HG02970 (cell line): Measurements from ENCODE around the gene DLGAP3.
"Not testable (repeated sequence)": the region's sequence is repeated elsewhere in the genome, so short reads cannot be mapped to it uniquely, and the experiment has no call there.

ENCODE experiments used
- ATAC-seq: cut with Tn5 transposase; IDR thresholded peaks from one replicate; pipeline ENCODE4 v1.9.1; 2021; ENCODE audit warnings: mild to moderate bottlenecking, moderate library complexity, moderate number of reproducible peaks; ENCODE audit not compliant: unreplicated experiment, low FRiP score

DLGAP3 gene

DNA sequence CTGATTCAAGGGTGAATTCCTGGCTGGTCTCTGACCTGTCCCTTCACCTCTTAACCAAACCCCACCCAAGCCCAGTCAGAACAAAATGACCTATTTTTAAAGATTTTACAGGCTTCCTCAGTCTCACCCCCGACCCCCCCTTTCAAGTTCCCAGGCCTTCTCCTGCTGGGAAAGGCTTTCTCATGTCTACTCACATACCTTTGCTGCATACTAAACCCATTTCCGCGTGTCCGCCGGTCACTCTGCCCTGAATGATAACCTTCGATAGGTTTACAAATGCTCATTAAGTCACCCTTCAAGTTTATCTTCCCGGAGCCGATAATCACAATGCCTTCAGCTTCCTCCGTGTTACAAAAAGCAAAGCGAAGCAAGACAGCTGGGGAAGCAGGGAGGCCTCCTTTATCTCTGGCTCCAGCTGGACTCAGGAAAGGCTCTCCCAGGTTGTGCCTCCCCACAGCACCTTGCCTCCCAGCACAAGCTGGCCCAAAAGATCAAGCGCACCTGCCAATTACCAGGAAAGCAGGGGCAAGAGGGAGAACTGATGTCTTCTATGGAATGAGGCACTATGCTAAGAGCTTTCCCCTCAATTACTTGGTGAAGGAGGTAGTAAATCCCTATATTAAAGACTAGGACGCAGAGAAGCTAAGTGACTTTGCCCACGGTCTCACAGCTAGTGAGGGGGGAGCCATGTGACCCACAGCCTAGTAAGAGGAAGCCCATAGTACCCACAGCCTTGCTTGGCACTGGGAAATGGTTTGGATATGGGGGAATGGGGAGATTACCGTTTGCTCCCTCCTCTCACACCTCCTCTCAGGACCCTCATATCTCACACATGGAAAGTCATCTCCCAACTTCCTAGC lies 85.8 kb downstream of the DLGAP3 start:
- no peak for ATAC-seq

GRCh38 chr1:34842952-34843371 lies 86.5 kb downstream of the DLGAP3 start:
- ATAC-seq = no peak

- no peak for ATAC-seq
Observed at GRCh38 chr1:34842073-34842472, 87.4 kb downstream of the DLGAP3 start.

DNA sequence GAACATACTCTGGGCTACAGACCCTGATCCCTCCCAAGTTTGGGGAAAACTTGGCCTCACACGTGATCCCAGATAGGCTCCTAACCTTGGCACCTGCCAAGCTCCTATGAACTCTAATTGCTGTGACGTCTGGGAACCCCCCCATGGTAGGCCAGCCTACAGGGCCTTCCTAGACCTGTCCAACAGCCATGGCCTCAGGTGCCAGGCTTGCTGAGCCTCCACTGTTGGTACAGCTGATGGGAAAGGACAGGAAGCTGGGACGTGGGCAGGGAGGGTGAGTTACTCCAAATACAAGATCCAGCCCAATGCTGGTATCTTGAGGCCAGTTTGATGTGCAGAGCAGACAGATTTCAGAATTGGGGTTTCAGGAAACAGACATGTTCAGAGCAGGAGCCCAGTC lies 89.0 kb downstream of the DLGAP3 start:
- ATAC-seq = no peak

DNA sequence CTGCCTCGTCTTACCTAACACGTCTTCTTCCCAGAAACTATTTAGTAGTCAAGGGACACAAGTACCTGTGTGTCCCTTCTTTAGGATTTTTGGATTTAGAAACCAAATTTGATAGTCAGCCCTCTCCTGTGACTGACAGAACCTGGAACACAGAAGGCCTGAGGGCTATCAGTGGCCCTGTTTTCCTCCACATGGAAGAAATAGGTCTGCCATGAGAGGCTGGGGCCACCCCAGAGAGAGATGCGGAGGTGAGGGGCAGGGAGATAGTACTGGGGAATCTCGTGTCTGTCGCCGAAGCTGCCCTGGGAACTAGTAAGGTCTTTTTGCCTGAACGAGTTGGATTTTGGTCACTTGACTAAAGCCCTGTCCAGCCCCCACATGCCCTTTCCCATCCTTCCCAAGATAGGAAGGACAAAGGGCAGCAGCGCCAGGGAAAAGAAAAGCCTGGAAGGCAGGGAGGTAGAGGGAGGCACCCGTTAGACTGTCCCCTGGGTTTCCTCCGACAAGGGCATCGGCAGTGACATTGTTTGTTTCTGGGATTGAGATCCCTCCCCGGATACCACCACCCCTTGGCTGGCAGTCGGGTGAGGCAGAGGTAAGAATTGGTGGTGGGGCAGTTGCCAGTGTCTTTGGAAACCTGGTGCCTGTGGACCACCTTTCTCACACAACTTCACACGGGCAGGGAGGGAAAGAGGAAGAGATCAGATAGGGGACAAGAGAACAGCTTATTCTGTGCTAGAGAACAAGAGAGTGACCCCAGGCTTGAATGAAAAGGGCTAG lies 89.7 kb downstream of the DLGAP3 start:
- no peak for ATAC-seq

DNA sequence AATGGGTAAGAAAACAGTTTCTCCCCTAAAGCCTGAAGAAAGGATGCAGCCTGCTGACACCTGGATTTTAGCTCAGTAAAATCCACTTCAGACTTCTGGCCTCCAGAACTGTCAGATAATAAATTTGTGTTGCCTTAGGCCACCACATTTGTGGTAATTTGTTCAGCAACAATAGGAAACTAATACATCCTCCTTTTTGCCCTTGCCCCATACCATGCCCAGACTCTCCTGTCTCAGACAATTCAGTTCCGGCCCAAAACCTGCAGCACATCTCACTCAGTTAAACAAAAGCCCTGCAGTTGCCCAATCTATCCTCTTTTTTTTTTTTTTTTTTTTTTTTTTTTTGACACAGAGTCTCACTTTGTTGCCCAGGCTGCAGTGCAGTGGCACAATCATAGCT lies 95.7 kb downstream of the DLGAP3 start:
- ATAC-seq = no peak

- no peak for ATAC-seq
Observed at GRCh38 chr1:34831721-34832246, 97.7 kb downstream of the DLGAP3 start.

- no peak for ATAC-seq
Observed at GRCh38 chr1:34829250-34829649, 100.2 kb downstream of the DLGAP3 start.

- no peak for ATAC-seq
Observed at GRCh38 chr1:34828611-34829010, 100.8 kb downstream of the DLGAP3 start.

- no peak for ATAC-seq
Observed at GRCh38 chr1:34827341-34827941, 102.0 kb downstream of the DLGAP3 start.

DNA sequence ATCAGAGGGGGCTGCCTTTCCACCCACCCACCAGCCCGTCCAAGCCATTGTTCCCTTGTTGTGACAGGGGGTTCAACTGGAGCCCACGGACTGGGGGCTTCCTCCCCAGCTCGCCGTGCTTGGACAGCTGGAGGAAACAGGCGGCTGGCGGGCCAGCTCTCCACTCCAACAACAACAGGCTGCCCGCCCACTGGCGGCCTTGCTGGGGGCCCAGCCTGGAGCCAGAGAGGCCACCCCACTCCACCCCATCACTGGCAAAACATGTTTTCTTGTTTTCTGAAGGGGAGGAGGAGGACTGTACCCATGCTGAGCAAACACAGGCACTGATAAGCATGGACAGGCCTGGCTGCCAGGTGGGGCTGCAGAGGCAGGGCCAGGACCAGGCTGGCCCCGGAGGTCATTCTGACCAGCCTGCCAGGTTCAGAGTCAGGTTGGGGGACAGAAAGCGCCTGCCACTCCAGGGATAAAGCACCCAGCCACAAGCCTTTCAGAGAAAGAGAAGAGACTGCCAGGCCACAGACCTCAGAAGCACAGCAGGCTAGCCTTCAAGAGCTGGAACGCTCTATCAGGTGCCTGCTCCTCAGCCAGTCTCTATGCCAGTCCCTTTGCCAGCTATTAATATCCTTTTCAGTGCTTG lies 103.9 kb downstream of the DLGAP3 start:
- no peak for ATAC-seq

GRCh38 chr1:34824817-34825454 lies 104.5 kb downstream of the DLGAP3 start:
- no peak for ATAC-seq

DNA sequence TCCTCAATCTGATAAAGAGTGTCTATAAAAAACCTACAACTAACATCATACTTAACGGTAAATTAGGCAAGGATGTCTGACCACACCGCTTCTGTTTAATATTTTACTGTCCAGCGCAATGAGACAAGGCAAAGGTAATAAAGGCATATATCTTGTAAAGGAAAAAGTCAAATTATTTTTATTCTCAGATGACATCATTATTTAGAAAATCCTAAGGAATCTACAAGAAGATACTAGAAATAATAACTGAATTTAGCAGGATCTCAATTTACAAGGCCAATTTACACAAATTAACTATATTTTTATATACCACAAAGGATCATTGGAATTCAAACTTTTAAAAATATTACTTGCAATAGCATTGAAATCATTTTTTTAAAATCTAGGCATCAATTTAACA lies 107.2 kb downstream of the DLGAP3 start:
- no peak for ATAC-seq

DNA sequence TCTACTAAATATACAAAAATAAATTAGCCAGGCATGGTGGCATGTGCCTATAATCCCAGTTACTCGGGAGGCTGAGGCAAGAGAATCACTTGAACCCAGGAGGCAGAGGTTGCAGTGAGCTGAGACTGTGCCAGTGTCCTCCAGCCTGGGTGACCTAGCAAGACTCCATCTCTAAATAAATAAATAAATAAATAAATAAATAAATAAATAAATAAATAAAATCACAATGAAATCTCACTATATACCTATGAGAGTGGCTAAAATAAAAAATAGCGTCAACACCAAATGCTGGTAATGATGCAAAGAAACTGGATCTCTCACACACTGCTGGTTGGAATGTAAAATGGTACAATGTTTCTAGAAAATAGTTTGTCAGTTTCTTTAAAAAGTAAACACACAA lies 110.6 kb downstream of the DLGAP3 start:
- ATAC-seq = not testable (repeated sequence)

DNA sequence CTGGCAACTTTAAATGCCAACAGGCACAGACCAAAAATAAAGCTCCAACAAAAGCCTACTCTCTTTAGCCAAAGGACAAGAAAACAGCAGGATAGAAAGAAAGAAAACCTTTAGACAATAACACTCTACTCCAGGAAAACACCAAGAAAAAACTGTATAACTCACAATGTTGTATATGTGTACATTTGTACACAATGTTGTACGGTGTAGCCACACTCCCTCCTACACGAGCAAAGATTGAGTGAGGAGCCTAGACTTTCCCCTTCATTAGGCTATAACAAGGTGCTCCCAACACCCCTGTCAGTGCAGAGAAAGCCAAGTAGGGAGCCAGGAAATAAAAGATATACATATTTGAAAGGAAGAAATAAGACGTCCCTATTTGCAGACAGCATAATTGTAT lies 112.7 kb downstream of the DLGAP3 start:
- ATAC-seq = no peak

DNA sequence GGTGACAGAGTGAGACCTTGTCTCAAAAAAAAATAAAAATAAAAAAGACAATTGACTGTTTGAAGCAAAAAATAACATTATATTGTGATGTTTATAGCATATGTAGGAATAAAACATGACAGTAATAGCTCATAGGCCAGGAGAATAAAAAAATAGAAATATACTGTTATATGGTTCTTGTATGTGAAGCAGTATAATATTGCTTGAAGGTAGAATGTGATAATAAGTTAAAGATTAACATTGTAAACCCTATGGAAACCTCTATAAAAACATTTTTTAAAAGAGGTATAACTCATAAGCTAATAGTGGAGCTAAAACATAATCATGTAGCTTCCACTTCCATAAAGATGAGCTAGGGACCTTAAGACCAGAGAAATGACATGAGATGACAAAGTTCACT lies 113.1 kb downstream of the DLGAP3 start:
- no peak for ATAC-seq
